Esophagus squamous epithelium (tissue), 5 donors: ENCODE data around the gene NOTUM. TPM values are rescaled to one million over a fixed set of nuclear protein-coding genes. Genes with fewer than 3 reads are reported as not detected.
A peak's percentile ranks its signal among the peaks of the same experiment; 100 is the strongest.

ENCODE experiments used
- DNase-seq: peaks from one replicate; lab custom pipeline; 2025; lab: John Stamatoyannopoulos, UW
- H3K27ac ChIP-seq, 4 donors: fragments of 200-600 bp; sonication (generic); one replicate each; pipeline ENCODE4 v1.5.1; 2016 to 2019; ENCODE audit warnings: mild to moderate bottlenecking in 1 of 4
- H3K27me3 ChIP-seq, 4 donors: fragments of 200-600 bp; sonication (generic); 1 replicate in 3 of 4; 2 replicates in 1 of 4; pipeline versions ENCODE4 v1.5.1 to v1.6.0; 2017 to 2021; ENCODE audit warnings: antibody characterized with exemption in 1 of 4
- H3K36me3 ChIP-seq, 3 donors: fragments of 200-600 bp; sonication (generic); one replicate each; pipeline ENCODE4 v1.5.1; 2016 to 2019
- H3K4me1 ChIP-seq, 3 donors: fragments of 200-600 bp; sonication (generic); one replicate each; pipeline ENCODE4 v1.5.1; 2017 to 2019
- H3K4me3 ChIP-seq, 4 donors: fragments of 200-600 bp; sonication (generic); 1 replicate in 3 of 4; 2 replicates in 1 of 4; pipeline ENCODE4 v1.5.1; 2016 to 2019; ENCODE audit warnings: mild to moderate bottlenecking in 2 of 4, moderate library complexity in 1 of 4
- H3K9me3 ChIP-seq, 3 donors: fragments of 200-600 bp; sonication (generic); one replicate each; pipeline ENCODE4 v1.5.1; 2016 to 2019
- CTCF ChIP-seq, 6 experiments: fragments of 450-650 bp in 4 of 6; fragments of 200-600 bp in 2 of 6; sonication (generic) in 2 of 6; IDR thresholded peaks; one replicate each; pipeline ENCODE4 v1.5.1; 2016 to 2019; ENCODE audit warnings: antibody characterized with exemption in 6 of 6, mild to moderate bottlenecking in 4 of 6, moderate library complexity in 4 of 6
- POLR2A ChIP-seq, 4 donors: fragments of 450-650 bp; IDR thresholded peaks; one replicate each; pipeline ENCODE4 v1.6.1; 2017; ENCODE audit warnings: antibody characterized with exemption in 4 of 4, mild to moderate bottlenecking in 4 of 4, moderate library complexity in 3 of 4
- WGBS, 2 donors: methylation state at CpG; one replicate each; pipeline ENCODE4 v1.1.5; 2018; 5-methylcytosine and 5-hydroxymethylcytosine counted together
- intact Hi-C: fragments of 100-400 bp; cut with DNase I; formaldehyde crosslinking; loops from one replicate; pipeline ENCODE4 v1.15.0; 2022
- total RNA-seq, 4 donors: library from RNA; depleted of rRNA; stranded (reverse); fragments of >200 nt; gene quantifications; one replicate each; pipeline ENCODE4 v1.1.0, GENCODE V29; 2016
- donor health status: DM: yes; HTN: yes; CAD: no.

The NOTUM gene
- total RNA-seq, 4 donors from 2014 or later: 0.11 to 0.94 (median 0.19) TPM; not detected in 1

- Histone ChIP-seq H3K9me3 (no peaks in the 10 kb centered on the region), H3K36me3 (peaks cover 0 to 34% (median 2%) of the 10 kb centered on the region in 3 donors), H3K4me1 (peaks cover 14 to 63% (median 15%) of the 10 kb centered on the region in 3 donors), H3K27ac (no peak overlapping the region), H3K27me3 (no peaks in the 10 kb centered on the region), H3K4me3 (no peak overlapping the region)
- intact Hi-C loops: no loop called here
- 77 to 85% methylated on average over 3 to 4 of the region's 4 CpGs for WGBS, 2 donors
- no peak for DNase-seq
- TF ChIP-seq POLR2A (IDR thresholded peaks at IDR 0.05) (no peak), CTCF (IDR thresholded peaks at IDR 0.05) (no peak)
Measured at GRCh38 chr17:81980122-81980521, 19.1 kb upstream of the NOTUM start.

DNA sequence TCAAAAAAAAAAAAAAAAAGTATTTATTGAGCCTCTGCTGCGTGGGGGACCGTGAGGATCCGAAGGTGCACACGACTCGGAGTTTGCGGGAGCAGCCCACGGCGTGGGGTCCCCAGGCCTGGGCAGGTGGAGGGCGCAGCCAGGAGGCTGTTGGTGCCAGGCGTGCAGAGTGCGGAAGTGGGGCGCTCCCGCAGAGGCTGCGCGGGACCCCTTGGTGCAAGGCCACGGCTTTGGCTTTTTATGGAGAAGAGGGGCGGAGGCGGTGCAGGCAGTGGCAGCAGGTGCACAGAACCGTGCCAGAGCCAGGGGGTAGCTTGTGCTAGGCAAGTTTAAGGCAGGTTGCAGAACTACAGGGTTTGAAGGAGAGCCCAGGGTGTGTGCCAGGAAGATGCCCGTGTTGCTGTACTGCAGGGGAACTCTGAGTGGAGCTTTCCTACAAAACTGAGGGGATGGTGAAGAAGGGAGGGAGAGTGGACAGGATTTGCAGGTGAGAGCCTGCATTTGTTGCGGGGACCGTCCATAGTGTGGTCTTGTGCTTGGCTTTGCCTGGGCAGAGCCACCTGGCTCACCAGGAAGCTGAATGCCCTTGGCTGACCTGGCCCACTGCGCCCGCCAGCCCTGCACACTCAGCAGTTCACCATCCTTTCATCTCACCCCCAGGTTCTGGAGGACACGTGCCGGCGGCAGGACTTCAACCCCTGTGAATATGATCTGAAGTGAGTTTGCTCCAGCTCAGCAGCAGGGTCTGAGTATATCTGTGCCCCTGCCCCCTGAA is 17.7 kb upstream of the NOTUM start:
- H3K36me3 ChIP-seq: peaks cover 0 to 20% (median 0%) of the 10 kb centered on the region in 3 donors
- TF ChIP-seq POLR2A (IDR thresholded peaks at IDR 0.05): no peak
- TF ChIP-seq CTCF (IDR thresholded peaks at IDR 0.05): no peak
- intact Hi-C loops: no loop called here
- H3K27me3 ChIP-seq: no peaks in the 10 kb centered on the region
- H3K27ac ChIP-seq: peak overlapping the region in 2 of 4 donors; percentile 93 to 95
- peak overlapping the region; percentile 76 to 91 (median 82) for H3K4me3 ChIP-seq
- WGBS, 2 donors: 75 to 89% methylated on average over 14 to 24 of the region's 27 CpGs
- DNase-seq: no peak
- H3K4me1 ChIP-seq: peaks cover 14 to 59% (median 15%) of the 10 kb centered on the region in 3 donors
- peaks cover 0 to 5% (median 0%) of the 10 kb centered on the region in 3 donors for H3K9me3 ChIP-seq

DNA sequence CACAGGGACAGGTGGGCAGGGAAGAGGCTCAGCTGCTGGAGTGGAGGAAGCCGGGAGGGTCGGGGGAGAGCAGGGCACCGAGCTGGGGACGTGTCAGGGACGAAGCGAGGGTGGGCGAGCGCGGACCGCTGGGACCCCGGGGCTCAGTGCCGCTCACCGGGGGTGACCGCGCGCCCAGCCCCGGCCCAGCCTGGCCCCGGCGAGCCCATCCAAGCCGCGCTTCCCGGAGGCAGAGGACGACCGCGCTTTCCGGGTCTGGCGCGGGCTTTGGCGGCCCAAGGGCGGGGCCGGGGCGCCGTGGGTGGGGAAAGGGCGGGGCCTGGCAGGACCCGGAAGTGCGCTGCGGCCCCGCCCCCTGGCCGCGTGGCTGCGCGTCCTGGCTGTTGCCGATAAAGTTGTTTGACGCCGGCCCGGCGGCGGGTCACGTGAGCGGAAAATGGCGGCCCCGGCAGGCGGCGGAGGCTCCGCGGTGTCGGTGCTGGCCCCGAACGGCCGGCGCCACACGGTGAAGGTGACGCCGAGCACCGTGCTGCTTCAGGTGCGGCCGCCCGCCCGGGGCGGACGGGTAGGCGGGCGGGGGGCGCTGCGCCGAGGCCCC is 16.3 kb upstream of the NOTUM start, which contains the start of gene ASPSCR1:
Gene ASPSCR1 (plus strand): TSS at position 419 of the 598 bp plus-strand sequence. CDS start 18 bp downstream, at position 437.
- H3K4me1 ChIP-seq: peaks cover 14 to 45% (median 15%) of the 10 kb centered on the region in 3 donors
- 0% methylated on average over 1 of the region's 76 CpGs; no CpG with 5 or more reads in 1 of the 2 donors for WGBS, 2 donors
- H3K9me3 ChIP-seq: peaks cover 0 to 10% (median 0%) of the 10 kb centered on the region in 3 donors
- peak within 1 kb of the TSS; percentile 76 to 91 (median 82) for H3K4me3 ChIP-seq
- H3K27me3 ChIP-seq: no peaks in the 10 kb centered on the region
- intact Hi-C loops: no loop called here
- TF ChIP-seq POLR2A (IDR thresholded peaks at IDR 0.05) (peak in 3 of 4 donors; percentile 62 to 90 (median 88)), CTCF (IDR thresholded peaks at IDR 0.05) (peak in 1 of 6 experiments; percentile 20)
- H3K27ac ChIP-seq: peak within 1 kb of the TSS; percentile 92 to 95 (median 94)
- peak; percentile 51 for DNase-seq
- H3K36me3 ChIP-seq: peaks cover 0 to 9% (median 0%) of the 10 kb centered on the region in 3 donors

DNA sequence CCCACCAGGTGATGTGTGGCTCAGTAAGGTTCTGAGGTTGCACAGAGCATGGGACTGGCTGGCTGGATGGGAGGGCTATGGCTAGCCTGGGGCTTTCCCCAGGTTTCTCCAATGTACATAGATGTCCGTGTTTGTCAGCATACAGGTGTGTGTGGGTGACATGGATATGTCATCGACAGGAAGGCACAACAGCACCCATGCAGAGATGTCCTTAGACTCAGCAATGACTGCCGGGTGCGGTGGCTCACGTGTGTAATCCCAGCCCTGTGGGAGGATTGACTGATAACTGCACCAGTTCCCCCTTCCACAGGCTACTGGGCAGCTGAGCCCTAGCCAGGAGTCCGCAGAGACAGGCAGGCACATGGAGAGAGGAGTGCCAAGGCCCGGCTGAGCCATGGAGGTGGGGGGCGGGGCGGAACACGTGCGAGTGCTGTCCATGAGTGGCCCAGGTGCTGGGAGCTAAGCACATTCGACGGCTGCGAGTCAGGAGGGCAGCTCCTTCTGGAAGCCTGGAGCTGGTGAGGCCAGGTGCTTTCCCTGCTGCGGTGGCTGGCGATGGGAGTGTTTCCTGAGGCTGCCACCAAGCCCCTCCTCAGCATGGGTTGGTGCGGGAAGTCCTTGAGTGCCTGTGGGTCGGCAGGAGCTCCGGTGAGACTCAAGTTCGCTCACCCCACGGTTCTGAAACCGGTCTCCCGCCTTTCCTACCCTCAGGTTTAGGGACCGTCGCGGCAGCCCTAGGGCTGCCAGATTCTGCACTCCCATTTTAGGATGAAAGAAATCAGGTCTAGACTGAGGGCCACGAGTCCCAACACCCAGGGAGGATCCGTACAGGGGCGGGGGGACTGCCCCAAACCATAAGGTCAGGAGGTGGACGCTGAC is 15.6 kb upstream of the NOTUM start:
- Histone ChIP-seq H3K9me3 (peaks cover 0 to 10% (median 0%) of the 10 kb centered on the region in 3 donors), H3K27me3 (peaks cover 0 to 2% (median 0%) of the 10 kb centered on the region in 4 donors), H3K36me3 (peaks cover 0 to 9% (median 0%) of the 10 kb centered on the region in 3 donors), H3K4me3 (peak overlapping the region; percentile 76 to 91 (median 82)), H3K27ac (peak overlapping the region; percentile 92 to 95 (median 94)), H3K4me1 (peaks cover 14 to 41% (median 15%) of the 10 kb centered on the region in 3 donors)
- intact Hi-C loops: no loop called here
- 5 to 65% methylated on average over 4 to 6 of the region's 30 CpGs for WGBS, 2 donors
- DNase-seq: no peak
- TF ChIP-seq CTCF (IDR thresholded peaks at IDR 0.05): no peak
- no peak for TF ChIP-seq POLR2A (IDR thresholded peaks at IDR 0.05)
